ENCODE measurements around the gene MMP26.

GRCh38 chr11:4665424-4665823, 39.2 kb upstream of the MMP26 start:
- no peak for TF ChIP-seq CTCF (IDR thresholded peaks at IDR 0.05; ENCODE audit: low read depth, low read length, poor library complexity, severe bottlenecking)
- no peak for TF ChIP-seq EZH2phosphoT487 (IDR thresholded peaks at IDR 0.05; ENCODE audit: borderline replicate concordance, low read length)
